Measurements from ENCODE around the gene CTSL.

DNA sequence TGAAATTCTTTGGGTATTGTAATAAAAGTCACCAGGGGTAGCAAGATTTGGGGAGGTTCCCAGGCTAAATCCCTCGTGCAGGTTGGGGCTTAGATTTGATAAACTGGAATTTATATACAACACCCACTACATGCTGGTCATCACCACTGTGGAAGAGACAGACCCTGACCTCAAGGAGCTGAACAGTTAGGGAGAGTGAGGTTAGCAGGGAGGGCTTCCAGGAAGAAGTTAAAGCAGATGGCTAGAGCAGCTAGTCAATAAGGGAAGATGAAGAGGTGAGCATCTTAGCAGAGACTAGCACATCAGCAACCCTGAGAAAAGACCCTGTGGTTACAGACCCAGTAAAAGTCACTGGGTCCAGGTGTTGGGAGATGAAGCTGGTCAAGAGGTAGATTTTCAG lies 6.4 kb downstream of the CTSL start:
- TF ChIP-seq, protein P1, sequence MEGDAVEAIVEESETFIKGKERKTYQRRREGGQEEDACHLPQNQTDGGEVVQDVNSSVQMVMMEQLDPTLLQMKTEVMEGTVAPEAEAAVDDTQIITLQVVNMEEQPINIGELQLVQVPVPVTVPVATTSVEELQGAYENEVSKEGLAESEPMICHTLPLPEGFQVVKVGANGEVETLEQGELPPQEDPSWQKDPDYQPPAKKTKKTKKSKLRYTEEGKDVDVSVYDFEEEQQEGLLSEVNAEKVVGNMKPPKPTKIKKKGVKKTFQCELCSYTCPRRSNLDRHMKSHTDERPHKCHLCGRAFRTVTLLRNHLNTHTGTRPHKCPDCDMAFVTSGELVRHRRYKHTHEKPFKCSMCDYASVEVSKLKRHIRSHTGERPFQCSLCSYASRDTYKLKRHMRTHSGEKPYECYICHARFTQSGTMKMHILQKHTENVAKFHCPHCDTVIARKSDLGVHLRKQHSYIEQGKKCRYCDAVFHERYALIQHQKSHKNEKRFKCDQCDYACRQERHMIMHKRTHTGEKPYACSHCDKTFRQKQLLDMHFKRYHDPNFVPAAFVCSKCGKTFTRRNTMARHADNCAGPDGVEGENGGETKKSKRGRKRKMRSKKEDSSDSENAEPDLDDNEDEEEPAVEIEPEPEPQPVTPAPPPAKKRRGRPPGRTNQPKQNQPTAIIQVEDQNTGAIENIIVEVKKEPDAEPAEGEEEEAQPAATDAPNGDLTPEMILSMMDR (IDR thresholded peaks at IDR 0.05), result no peak
- TF ChIP-seq POLR2A (IDR thresholded peaks at IDR 0.05), result no peak
